GM21447 (cell line): ENCODE results near the gene DNAJC13.
"Not testable (repeated sequence)": the region's sequence is repeated elsewhere in the genome, so short reads cannot be mapped to it uniquely, and the experiment has no call there.

Experiments used
- ATAC-seq: cut with Tn5 transposase; IDR thresholded peaks from one replicate; pipeline ENCODE4 v1.9.1; 2021; ENCODE audit not compliant: unreplicated experiment

The DNAJC13 gene, protein sequence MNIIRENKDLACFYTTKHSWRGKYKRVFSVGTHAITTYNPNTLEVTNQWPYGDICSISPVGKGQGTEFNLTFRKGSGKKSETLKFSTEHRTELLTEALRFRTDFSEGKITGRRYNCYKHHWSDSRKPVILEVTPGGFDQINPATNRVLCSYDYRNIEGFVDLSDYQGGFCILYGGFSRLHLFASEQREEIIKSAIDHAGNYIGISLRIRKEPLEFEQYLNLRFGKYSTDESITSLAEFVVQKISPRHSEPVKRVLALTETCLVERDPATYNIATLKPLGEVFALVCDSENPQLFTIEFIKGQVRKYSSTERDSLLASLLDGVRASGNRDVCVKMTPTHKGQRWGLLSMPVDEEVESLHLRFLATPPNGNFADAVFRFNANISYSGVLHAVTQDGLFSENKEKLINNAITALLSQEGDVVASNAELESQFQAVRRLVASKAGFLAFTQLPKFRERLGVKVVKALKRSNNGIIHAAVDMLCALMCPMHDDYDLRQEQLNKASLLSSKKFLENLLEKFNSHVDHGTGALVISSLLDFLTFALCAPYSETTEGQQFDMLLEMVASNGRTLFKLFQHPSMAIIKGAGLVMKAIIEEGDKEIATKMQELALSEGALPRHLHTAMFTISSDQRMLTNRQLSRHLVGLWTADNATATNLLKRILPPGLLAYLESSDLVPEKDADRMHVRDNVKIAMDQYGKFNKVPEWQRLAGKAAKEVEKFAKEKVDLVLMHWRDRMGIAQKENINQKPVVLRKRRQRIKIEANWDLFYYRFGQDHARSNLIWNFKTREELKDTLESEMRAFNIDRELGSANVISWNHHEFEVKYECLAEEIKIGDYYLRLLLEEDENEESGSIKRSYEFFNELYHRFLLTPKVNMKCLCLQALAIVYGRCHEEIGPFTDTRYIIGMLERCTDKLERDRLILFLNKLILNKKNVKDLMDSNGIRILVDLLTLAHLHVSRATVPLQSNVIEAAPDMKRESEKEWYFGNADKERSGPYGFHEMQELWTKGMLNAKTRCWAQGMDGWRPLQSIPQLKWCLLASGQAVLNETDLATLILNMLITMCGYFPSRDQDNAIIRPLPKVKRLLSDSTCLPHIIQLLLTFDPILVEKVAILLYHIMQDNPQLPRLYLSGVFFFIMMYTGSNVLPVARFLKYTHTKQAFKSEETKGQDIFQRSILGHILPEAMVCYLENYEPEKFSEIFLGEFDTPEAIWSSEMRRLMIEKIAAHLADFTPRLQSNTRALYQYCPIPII (N-terminal part only)

DNA sequence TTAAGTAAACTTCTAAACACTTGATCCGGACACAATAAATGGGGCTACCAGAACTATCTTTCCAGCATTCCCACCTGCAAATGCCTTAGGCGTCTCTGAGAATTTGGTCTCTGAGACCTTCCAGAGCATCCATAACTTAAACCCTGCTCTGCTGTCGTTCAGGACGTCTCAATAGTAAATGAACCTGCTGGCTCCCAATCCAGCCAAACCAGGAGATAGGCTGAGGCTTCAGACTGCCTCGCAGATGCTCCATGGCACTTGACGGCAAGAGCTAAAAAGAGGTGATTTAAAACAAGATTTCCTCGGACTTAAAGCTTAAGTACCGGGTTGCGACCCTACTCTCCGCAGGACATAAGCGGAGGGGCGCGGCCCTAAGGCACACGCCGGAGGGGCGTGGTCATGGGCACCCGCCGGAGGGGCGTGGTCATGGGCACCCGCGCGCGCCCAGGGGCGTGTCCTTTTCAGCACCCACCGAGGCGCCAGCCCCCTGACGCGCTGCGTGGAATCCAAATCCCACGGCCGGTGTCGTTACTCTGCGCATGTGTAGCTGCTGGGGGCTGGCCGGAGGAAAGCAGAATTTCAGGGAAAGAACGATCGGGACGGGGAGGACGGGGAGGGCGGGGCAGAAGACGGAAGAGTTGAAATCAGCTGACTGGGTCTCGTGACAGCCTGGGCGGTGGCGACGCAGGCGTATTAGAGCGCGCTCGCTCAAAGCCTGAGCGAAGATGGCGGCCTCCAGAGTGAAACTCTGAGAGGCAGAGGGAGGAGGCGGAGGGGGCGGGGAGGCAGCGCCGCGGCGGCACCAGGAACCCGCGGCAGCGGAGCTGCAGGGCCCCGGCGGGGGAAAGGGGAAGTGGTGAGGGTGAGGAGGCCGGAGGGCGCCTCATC lies at the start of gene DNAJC13:
Gene DNAJC13, plus strand, starts transcription at position 696 of the 888 bp plus-strand sequence. CDS start 17,049 bp downstream, outside the sequence.
- peak; percentile 92 for ATAC-seq

DNA sequence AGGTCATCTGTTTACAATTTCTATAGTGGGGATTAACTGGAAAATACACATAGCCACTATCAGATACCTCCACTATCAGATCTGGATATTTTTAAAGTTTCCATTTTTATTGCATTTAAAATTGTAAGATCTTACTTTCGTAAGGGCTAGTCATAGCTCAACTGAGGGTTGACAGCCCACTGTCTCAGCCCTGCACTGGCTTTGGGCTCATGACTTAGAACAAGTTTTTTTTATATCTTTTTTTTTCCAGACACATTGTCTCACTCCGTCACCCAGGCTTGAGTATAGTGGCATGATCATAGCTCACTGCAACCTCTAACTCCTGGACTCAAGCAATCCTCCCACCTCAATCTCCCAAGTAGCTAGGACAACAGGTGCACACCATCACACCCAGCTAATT lies 48.8 kb upstream of the DNAJC13 start:
- ATAC-seq: no peak

- no peak for ATAC-seq
Observed at GRCh38 chr3:132368962-132369361, 48.3 kb upstream of the DNAJC13 start.

DNA sequence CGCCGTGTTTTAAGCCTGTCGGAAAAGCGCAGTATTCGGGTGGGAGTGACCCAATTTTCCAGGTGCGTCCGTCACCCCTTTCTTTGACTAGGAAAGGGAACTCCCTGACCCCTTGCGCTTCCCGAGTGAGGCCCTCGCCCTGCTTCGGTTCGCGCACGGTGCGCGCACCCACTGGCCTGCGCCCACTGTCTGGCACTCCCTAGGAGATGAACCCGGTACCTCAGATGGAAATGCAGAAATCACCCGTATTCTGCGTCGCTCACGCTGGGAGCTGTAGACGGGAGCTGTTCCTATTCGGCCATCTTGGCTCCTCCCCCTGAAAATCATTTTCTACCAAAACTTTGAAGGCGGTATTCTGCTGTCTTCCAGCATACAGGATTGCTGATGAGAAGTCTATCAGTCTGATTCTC lies 40.4 kb upstream of the DNAJC13 start:
- ATAC-seq: not testable (repeated sequence)

DNA sequence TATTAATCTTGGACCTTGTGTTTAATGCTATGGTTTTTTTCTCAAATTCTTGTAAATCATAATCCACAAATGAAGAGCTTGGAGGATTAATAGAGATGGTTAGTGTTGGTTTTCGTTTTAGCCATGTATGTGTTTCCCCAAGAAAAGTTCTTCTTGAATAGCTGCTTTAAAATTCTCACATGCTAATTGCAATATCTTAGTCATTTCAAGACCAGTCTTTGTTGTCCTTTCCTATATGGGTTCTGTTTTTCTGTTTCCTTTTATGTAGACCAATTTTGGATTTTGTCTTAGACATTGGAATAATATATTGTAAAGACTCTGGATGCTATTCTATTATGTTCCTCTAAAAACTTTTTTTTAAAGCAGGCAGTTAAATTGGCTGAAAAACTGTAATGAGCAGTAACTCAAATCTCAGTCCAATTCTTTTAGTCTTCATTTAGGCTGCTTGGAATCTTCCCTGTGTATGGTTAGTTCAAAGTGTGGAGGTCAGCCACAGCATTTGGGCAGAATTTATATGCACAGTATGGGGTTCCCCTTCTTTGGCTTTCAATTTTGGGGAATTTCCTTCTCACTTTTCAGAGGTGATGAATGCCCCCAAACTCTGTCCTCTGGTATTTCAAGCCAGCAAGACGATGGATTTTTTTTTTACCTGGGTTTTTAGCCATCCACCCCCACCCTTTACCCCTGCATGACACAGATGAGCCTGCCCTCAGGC lies 39.1 kb upstream of the DNAJC13 start:
- peak; percentile 60 for ATAC-seq

DNA sequence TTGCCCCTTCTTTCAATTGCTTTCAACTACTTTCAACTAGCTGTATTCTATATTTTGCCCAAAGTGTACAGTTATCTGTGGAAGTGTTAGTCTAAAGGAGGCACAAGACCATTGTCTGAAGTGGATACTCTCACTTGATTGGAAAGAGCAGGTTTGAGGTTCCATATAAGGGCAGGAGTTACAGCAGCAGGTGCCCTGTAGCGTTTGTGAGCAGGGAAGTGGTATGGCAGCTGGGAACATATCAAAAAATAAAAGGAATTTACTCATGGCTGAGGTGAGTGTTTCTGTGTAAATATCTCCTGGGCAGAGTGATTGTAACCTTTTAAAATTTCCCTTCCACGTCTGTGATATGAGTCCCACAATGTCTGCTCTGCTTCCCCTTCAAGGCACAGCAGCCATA lies 38.5 kb upstream of the DNAJC13 start:
- ATAC-seq: no peak

- ATAC-seq: no peak
Observed at GRCh38 chr3:132380920-132381319, 36.4 kb upstream of the DNAJC13 start.

GRCh38 chr3:132381348-132381944 lies 35.9 kb upstream of the DNAJC13 start:
- ATAC-seq: no peak

DNA sequence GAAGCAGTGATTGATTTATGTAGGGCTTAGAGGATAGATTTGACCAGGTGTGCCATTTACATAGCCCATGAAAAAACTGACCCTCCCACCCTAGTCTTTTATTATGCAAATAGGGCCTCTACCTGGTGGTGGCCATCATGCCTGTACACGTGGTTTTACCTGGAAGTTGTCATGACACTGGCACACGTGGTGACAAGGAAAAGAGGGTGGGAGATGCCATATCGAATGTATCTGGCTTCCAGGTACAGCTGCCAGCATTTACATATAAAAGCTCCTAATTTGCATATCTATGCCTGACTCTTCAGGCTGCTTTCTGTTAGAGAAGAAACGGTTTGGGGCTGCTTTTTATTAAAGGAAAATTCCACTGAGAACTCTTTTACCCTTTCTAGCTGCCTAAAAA lies 35.0 kb upstream of the DNAJC13 start:
- ATAC-seq: no peak

GRCh38 chr3:132382688-132383194 lies 34.6 kb upstream of the DNAJC13 start:
- ATAC-seq: no peak

DNA sequence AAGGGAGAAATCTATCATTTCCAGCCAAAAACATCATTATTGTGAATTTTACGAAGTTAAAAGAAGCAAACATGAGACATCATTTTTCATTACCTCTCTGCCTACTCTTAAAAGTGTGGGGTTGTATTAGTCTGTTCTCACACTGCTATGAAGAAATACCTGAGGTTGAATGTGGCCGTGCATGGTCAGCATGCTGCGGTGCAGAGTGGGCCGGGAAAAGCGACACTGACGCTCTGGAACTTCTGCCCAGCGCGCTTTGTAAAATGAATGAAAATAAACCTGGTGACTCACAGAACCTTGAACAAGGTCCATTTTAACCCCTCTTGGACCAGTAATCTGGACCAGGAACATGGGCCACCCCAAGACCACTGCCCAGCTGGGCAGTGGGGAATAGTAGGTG lies 31.0 kb upstream of the DNAJC13 start:
- ATAC-seq: no peak

DNA sequence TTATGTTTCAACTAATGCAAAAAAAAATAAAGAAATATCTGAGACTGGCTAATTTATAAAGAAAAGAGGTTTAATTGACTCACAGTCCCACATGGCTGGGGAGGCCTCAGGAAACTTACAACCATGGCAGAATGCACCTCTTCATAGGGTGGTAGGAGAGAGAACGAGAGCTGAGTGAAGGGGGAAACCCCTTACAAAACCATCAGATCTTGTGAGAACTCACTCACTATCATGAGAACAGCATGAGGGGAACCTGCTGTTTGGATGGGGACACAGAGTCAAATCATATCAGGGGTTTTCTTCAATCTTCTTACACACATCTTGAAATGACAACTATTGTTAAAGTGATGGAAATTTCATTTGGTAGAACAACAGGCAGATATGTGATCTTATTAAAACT lies 24.6 kb upstream of the DNAJC13 start:
- ATAC-seq: not testable (repeated sequence)

- ATAC-seq: no peak
Observed at GRCh38 chr3:132394320-132394719, 23.0 kb upstream of the DNAJC13 start.

- no peak for ATAC-seq
Observed at GRCh38 chr3:132395126-132395525, 22.2 kb upstream of the DNAJC13 start.

DNA sequence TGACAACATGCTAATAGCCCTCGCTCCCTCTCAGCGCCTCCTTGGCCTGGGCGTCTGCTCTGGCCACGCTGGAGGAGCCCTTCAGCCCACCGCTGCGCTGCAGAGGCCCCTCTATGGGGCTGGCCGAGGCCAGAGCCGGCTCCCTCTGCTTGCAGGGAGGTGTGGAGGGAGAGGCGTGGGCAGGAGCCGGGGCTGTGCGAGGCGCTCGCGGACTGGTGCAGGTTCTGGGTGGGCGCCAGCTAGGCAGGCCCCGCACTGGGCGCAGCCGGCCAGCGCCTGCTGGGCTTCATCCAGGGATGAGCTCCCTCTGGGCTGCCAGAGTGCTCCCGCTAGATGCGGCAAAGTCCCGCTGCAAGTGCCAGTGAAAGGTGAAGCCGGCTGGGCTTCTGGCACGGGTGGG lies 21.0 kb upstream of the DNAJC13 start:
- no peak for ATAC-seq

DNA sequence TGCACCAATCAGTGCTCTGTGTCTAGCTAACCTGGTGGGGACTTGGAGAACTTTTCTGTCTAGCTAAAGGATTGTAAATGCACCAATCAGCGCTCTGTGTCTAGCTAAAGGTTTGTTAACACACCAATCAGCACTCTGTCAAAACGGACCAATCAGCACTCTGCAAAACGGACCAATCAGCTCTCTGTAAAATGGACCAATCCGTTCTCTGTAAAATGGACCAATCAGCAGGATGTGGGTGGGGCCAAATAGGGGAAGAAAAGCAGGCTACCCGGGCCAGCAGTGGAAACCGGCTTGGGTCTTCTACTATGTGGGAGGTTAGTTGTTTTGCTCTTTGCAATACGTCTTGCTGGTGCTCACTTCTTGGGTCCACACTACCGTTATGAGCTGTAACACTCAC lies 20.5 kb upstream of the DNAJC13 start:
- not testable (repeated sequence) for ATAC-seq

DNA sequence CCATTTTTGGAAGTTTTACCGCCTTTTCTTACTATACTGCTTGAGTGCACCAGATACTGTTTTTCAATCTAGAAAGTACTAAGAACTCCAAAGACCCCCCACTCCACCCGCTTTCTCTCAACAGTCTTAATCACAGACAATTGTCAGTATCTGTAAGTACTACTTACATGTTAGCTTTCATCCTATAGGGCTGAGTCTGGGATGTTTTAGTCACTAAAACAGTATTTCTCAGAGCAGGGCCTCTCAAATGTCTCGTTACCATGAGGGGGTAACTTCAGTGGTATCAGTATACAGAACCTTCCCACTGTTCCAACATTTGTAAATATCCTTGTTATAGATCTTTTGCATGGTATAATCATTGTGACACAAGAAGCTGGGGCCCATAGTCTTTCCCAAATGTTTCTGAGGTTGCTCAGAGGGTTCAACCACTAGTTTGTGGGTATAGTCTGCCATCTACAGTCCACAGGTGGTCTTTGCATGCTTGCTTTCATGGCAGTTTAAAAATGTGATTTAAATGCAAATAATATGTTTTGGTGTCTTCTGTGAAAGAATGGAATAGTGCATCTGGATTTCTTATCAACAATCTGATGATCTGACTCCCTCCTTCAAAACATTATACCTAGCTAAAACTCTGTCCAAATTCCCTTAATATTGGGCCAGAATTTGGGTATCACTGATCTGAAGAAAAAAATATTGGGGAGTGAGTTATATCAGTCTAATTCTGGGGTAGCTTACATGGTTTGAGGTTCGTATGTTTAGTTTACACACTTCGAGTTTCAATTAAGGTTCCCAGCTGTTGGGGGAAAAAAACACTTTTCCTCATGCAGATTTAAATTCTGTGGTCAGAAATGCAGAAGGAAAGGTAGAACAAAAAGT lies 18.0 kb upstream of the DNAJC13 start:
- no peak for ATAC-seq

- ATAC-seq: no peak
Observed at GRCh38 chr3:132401255-132401654, 16.0 kb upstream of the DNAJC13 start.
